ENCODE results near the gene CEP112. TPM values are rescaled to one million over a fixed set of nuclear protein-coding genes. Genes with fewer than 3 reads are reported as not detected.

Gene CEP112
- total and polyA plus RNA-seq, 2 donors (not counting 3 experiments of a cell fraction or from before 2014, with no cell fraction given), result 1.5 to 25.3 TPM

GRCh38 chr17:66138120-66138519 is 53.8 kb downstream of the CEP112 start:
- no peak for TF ChIP-seq MAX (IDR thresholded peaks at IDR 0.05; ENCODE audit: insufficient read depth, insufficient read length)
- no peak for TF ChIP-seq POLR2AphosphoS5 (IDR thresholded peaks at IDR 0.05; ENCODE audit: insufficient read depth, low read depth, low read length)
- TF ChIP-seq EZH2 (IDR thresholded peaks at IDR 0.05; ENCODE audit: borderline replicate concordance, low read depth, low read length, severe bottlenecking), result no peak
- TF ChIP-seq MYC (IDR thresholded peaks at IDR 0.05; ENCODE audit: low read depth, low read length), result no peak
- TF ChIP-seq JUN (IDR thresholded peaks at IDR 0.05; ENCODE audit: borderline replicate concordance, insufficient read depth, insufficient read length, low read depth), result no peak
- no peak for TF ChIP-seq FOS (IDR thresholded peaks at IDR 0.05; ENCODE audit: borderline replicate concordance, insufficient read depth, low read length)
- FAIRE-seq, result no peak

GRCh38 chr17:66135896-66136295 is 56.0 kb downstream of the CEP112 start:
- no peaks in the 10 kb centered on the region for H3K9me1 ChIP-seq (replicated peaks; ENCODE audit: control insufficient read depth, extremely low read depth, insufficient read depth, low read length)
- dilution Hi-C loops (cut with MboI; ENCODE audit: extremely low pct_ligation_motif_present, low sequenced_read_pairs) (no loop called here), intact Hi-C loops (cut with micrococcal nuclease) (no loop called here)
- H3K9me3 ChIP-seq (replicated peaks; ENCODE audit: control insufficient read depth, insufficient read depth, low read length), result no peaks in the 10 kb centered on the region
- CTCF ChIA-PET, result interaction anchor here (1.3 to 1.6 kb wide), 2 partner anchors 12 to 14 kb away, joined by 3 read pairs; no protein-coding TSS in a partner anchor
- H3K36me3 ChIP-seq (ENCODE audit: control insufficient read depth in 2 of 2, extremely low read depth in 1 of 2, insufficient read depth in 2 of 2, low read length in 2 of 2), result no peaks in the 10 kb centered on the region
- TF ChIP-seq FOS (IDR thresholded peaks at IDR 0.05; ENCODE audit: borderline replicate concordance, insufficient read depth, low read length) (no peak), CTCF (IDR thresholded peaks at IDR 0.05; ENCODE audit: extremely low read depth in 1 of 2, insufficient read depth in 1 of 2, low read depth in 1 of 2, low read length in 2 of 2) (no peak), GATA2 (IDR thresholded peaks at IDR 0.05; ENCODE audit: insufficient read depth, insufficient read length, low read depth, low read length) (no peak), EZH2 (IDR thresholded peaks at IDR 0.05; ENCODE audit: borderline replicate concordance, low read depth, low read length, severe bottlenecking) (no peak), JUN (IDR thresholded peaks at IDR 0.05; ENCODE audit: borderline replicate concordance, insufficient read depth, insufficient read length, low read depth) (no peak), POLR2A (IDR thresholded peaks at IDR 0.05; ENCODE audit: low read depth, low read length) (no peak), POLR2AphosphoS5 (IDR thresholded peaks at IDR 0.05; ENCODE audit: insufficient read depth, low read depth, low read length) (no peak), MAX (IDR thresholded peaks at IDR 0.05; ENCODE audit: insufficient read depth, insufficient read length) (no peak), MYC (IDR thresholded peaks at IDR 0.05; ENCODE audit: low read depth, low read length) (no peak)
- H3K4me2 ChIP-seq (ENCODE audit: insufficient read depth, low read length), result no peak overlapping the region
- POLR2A ChIA-PET, result no interaction called here
- H3K9ac ChIP-seq (replicated peaks; ENCODE audit: extremely low read depth, insufficient read depth, low read length), result no peak overlapping the region
- BruUV-seq (replicated peaks), result no TSS peak
- H3K79me2 ChIP-seq (ENCODE audit: control insufficient read depth, insufficient read depth, low read length), result no peaks in the 10 kb centered on the region
- no peaks in the 10 kb centered on the region for H3K4me1 ChIP-seq (ENCODE audit: control insufficient read depth, extremely low read depth, insufficient read depth, low read length)
- FAIRE-seq (no peak), DNase-seq (ENCODE audit: low read depth, low spot score) (no peak)
- no peak overlapping the region for H3K4me3 ChIP-seq (replicated peaks in 1 of 3; ENCODE audit: insufficient read depth in 1 of 3, low read depth in 1 of 3, low read length in 3 of 3)
- no peak overlapping the region for H2AFZ ChIP-seq (ENCODE audit: low read depth, low read length)
- no peaks in the 10 kb centered on the region for H4K20me1 ChIP-seq (replicated peaks; ENCODE audit: control insufficient read depth, extremely low read depth, insufficient read depth, low read length)
- H3K27ac ChIP-seq (ENCODE audit: insufficient read depth, low read depth, low read length), result no peak overlapping the region
- no peaks in the 10 kb centered on the region for H3K27me3 ChIP-seq (ENCODE audit: control insufficient read depth in 2 of 2, insufficient read depth in 2 of 2, low read length in 2 of 2)

More at GRCh38 chr17:66138120-66138519, 53.8 kb downstream of the CEP112 start:
- DNase-seq (ENCODE audit: low read depth, low spot score), result peak; percentile 4
- Histone ChIP-seq H2AFZ (ENCODE audit: low read depth, low read length) (no peak overlapping the region), H3K27ac (ENCODE audit: insufficient read depth, low read depth, low read length) (no peak overlapping the region), H3K4me2 (ENCODE audit: insufficient read depth, low read length) (no peak overlapping the region), H3K4me3 (replicated peaks in 1 of 3; ENCODE audit: insufficient read depth in 1 of 3, low read depth in 1 of 3, low read length in 3 of 3) (no peak overlapping the region), H3K9ac (replicated peaks; ENCODE audit: extremely low read depth, insufficient read depth, low read length) (no peak overlapping the region), H3K27me3 (ENCODE audit: control insufficient read depth in 2 of 2, insufficient read depth in 2 of 2, low read length in 2 of 2) (no peaks in the 10 kb centered on the region), H4K20me1 (replicated peaks; ENCODE audit: control insufficient read depth, extremely low read depth, insufficient read depth, low read length) (no peaks in the 10 kb centered on the region), H3K36me3 (ENCODE audit: control insufficient read depth in 2 of 2, extremely low read depth in 1 of 2, insufficient read depth in 2 of 2, low read length in 2 of 2) (no peaks in the 10 kb centered on the region), H3K79me2 (ENCODE audit: control insufficient read depth, insufficient read depth, low read length) (no peaks in the 10 kb centered on the region), H3K4me1 (ENCODE audit: control insufficient read depth, extremely low read depth, insufficient read depth, low read length) (no peaks in the 10 kb centered on the region), H3K9me3 (replicated peaks; ENCODE audit: control insufficient read depth, insufficient read depth, low read length) (no peaks in the 10 kb centered on the region), H3K9me1 (replicated peaks; ENCODE audit: control insufficient read depth, extremely low read depth, insufficient read depth, low read length) (no peaks in the 10 kb centered on the region)
- dilution Hi-C loops (cut with MboI; ENCODE audit: extremely low pct_ligation_motif_present, low sequenced_read_pairs) (no loop called here), intact Hi-C loops (cut with micrococcal nuclease) (no loop called here)
- ChIA-PET POLR2A (no interaction called here), CTCF (no interaction called here)
- BruUV-seq (replicated peaks), result no TSS peak

Measured in endothelial cell of umbilical vein (primary cell).